Dendritic cell treated with granulocyte-macrophage colony-stimulating factor and Interleukin-4, amounts not matched to agents 40 ng/mL and 50 ng/mL, for 4 days (primary cell): ENCODE data around the gene SLC35E2B.
"Not testable (repeated sequence)": the region's sequence is repeated elsewhere in the genome, so short reads cannot be mapped to it uniquely, and the experiment has no call there.

Experiments
- H3K27ac Mint-ChIP-seq: one replicate; pipeline ENCODE4 v1.8.0; 2022; ENCODE audit warnings: mild to moderate bottlenecking, mixed read lengths
- H3K27me3 Mint-ChIP-seq: one replicate; pipeline ENCODE4 v1.8.0; 2022; ENCODE audit warnings: mild to moderate bottlenecking, mixed read lengths
- H3K36me3 Mint-ChIP-seq: one replicate; pipeline ENCODE4 v1.8.0; 2022; ENCODE audit warnings: low read depth, mixed read lengths
- H3K4me1 Mint-ChIP-seq: one replicate; pipeline ENCODE4 v1.8.0; 2022; ENCODE audit warnings: low read depth, mixed read lengths
- H3K4me3 Mint-ChIP-seq: one replicate; pipeline ENCODE4 v1.8.0; 2022; ENCODE audit warnings: mild to moderate bottlenecking, moderate library complexity, mixed read lengths
- H3K9me3 Mint-ChIP-seq: one replicate; pipeline ENCODE4 v1.8.0; 2022; ENCODE audit warnings: mixed read lengths
- intact Hi-C: fragments of 100-400 bp; cut with micrococcal nuclease; formaldehyde crosslinking; loops from one replicate; pipeline ENCODE4 v1.15.0; 2022

SLC35E2B gene

DNA sequence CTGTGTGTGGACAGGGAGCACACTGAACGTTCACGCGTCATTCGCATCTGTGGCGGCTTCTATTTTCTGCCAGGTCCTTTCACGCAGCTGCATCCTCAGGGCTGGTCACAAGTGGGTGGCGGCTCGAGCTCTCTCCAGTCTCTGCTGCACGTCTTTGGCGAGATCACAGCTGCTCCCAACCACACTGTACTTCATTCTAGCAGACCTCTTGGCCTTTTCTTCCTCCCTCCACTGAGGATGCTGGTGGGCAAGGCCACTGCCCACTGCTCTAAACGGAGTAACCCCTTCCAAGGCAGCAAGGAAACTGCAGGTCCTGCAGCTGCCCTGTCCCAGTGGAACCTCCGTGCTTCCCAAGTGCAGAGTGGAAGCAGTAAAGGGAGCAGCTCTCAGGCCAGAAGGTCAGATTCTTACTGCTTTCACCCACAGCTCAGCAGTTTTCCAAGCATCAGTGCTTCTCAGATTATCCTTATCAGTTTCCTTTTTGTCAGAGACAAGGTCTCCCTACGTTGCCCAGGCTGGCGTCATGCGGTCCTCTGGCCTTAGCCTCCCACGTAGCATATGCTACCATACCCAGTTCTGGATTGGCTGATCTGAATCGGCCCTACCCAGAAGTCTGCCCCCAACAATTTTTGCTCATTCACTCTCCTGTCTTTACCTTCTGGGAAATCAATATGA, 44.9 kb downstream of the SLC35E2B start:
- H3K4me1 Mint-ChIP-seq, H3K9me3 Mint-ChIP-seq, H3K4me3 Mint-ChIP-seq, H3K27ac Mint-ChIP-seq, intact Hi-C loops, H3K27me3 Mint-ChIP-seq: not testable (repeated sequence)
- H3K36me3 Mint-ChIP-seq, result peaks cover 76% of the 10 kb centered on the region

DNA sequence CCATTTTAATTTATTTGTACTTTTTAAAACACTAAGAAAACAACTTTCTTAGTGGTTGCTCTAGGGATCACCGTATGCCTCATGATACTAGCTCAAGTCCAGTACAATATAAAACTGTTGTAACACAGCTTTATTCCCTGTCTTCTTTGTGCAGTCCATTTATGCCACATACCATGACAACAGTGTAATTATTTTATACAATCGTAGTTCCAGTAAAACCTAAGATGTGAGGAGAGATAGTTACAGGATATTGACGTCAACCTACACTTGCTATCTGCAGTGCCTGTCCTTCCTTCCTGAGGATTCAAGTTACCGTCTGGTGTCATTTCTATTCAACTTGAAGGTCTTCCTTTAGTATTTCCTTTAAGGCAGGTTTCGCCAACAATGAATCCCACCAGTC, 46.3 kb downstream of the SLC35E2B start:
- H3K36me3 Mint-ChIP-seq, result peaks cover 63% of the 10 kb centered on the region
- H3K4me1 Mint-ChIP-seq, H3K4me3 Mint-ChIP-seq, intact Hi-C loops, H3K27ac Mint-ChIP-seq, H3K9me3 Mint-ChIP-seq, H3K27me3 Mint-ChIP-seq: not testable (repeated sequence)

GRCh38 chr1:1640711-1641461, 51.7 kb downstream of the SLC35E2B start:
- peaks cover 44% of the 10 kb centered on the region for H3K36me3 Mint-ChIP-seq
- H3K4me1 Mint-ChIP-seq, H3K27ac Mint-ChIP-seq, intact Hi-C loops, H3K4me3 Mint-ChIP-seq, H3K27me3 Mint-ChIP-seq, H3K9me3 Mint-ChIP-seq: not testable (repeated sequence)

DNA sequence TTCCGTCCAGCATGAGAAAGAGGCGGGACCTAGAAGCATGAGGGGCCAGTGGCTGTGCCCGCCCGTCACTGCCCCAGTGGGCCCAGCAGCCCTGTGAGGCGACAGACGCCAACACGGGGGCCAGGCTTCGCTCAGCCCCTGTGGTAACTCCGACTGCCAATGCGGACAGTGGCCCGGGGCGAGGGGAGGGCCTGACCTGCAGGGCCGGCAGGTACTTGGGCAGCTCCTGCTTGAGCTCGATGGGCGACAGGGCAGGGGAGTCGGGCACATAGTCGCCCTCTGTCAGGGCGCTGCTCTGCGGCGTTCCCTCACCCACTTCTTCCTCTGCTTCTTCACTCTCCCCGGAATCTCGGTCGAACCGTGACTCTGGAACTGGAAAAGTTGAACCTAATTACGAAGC, 52.5 kb downstream of the SLC35E2B start:
- H3K4me3 Mint-ChIP-seq, intact Hi-C loops, H3K27ac Mint-ChIP-seq, H3K27me3 Mint-ChIP-seq, H3K4me1 Mint-ChIP-seq, H3K9me3 Mint-ChIP-seq: not testable (repeated sequence)
- H3K36me3 Mint-ChIP-seq, result peaks cover 44% of the 10 kb centered on the region

DNA sequence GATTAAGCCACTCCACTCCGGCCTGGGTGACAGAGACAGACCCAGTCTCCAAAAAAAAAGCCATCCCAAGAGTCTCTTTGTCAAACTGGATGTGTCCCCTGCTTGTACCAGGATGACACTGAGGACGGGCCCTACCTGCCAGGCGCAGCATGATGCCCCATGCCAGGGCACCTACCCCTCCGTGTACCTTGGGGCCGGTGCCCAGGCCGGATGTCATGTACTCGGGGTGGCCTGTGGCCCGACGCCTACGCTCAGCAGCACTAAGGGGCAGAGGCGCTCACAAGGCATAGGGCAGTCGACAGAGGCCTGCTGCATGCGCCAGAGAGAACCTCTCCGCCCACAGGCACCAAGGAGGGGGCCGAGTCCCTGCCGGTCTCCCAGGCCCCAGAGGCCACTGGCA, 53.2 kb downstream of the SLC35E2B start:
- intact Hi-C loops, H3K9me3 Mint-ChIP-seq, H3K4me1 Mint-ChIP-seq, H3K27me3 Mint-ChIP-seq, H3K4me3 Mint-ChIP-seq, H3K27ac Mint-ChIP-seq: not testable (repeated sequence)
- H3K36me3 Mint-ChIP-seq, result peaks cover 44% of the 10 kb centered on the region

- H3K27me3 Mint-ChIP-seq, H3K4me1 Mint-ChIP-seq, H3K9me3 Mint-ChIP-seq, H3K4me3 Mint-ChIP-seq, intact Hi-C loops, H3K27ac Mint-ChIP-seq: not testable (repeated sequence)
- H3K36me3 Mint-ChIP-seq, result peaks cover 43% of the 10 kb centered on the region
These were observed 54.1 kb downstream of the SLC35E2B start for GRCh38 chr1:1638528-1638927.

- H3K27me3 Mint-ChIP-seq, H3K4me1 Mint-ChIP-seq, intact Hi-C loops, H3K4me3 Mint-ChIP-seq, H3K9me3 Mint-ChIP-seq, H3K27ac Mint-ChIP-seq: not testable (repeated sequence)
- H3K36me3 Mint-ChIP-seq, result peaks cover 38% of the 10 kb centered on the region
These were observed 55.1 kb downstream of the SLC35E2B start for GRCh38 chr1:1637479-1637875.

DNA sequence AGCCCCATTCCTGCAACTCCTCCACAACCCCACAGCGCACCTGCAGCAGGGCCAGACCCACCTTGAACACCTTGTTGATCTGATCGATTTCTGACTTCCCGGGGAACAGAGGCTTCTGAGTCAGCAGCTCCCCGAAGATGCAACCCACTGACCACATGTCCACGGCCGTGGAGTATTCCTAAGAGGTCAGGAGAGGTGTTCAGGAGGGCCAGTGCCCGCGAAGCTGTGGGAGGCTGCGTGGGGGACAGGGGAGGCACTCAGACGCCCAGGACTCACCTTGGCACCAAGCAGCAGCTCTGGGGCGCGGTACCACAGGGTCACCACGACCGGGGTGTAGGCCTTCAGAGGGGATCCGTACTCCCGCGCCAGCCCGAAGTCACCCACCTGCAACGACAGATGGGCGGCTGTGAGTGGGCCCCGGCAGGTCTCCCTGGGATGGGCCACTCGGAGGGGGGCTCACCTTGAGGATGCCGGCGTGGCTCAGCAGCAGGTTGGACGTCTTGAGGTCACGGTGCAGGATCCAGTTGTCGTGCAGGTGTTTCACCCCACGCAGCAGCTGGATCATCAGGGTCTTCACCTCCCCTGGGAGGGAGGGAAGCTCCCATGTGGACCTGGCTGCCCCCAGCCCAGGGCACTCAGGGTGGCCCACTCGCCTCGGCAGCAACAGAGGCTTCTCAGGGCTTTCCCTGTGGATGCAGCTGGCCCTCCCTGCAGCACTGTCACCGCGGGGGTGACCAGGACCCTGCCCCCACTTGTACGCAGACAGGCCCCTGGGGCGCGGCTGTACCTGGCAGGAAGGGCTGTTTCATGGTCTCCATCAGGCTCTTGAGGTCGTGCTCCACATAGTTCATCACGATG, 55.7 kb downstream of the SLC35E2B start:
- H3K27me3 Mint-ChIP-seq, H3K27ac Mint-ChIP-seq, intact Hi-C loops, H3K9me3 Mint-ChIP-seq, H3K4me1 Mint-ChIP-seq, H3K4me3 Mint-ChIP-seq: not testable (repeated sequence)
- peaks cover 38% of the 10 kb centered on the region for H3K36me3 Mint-ChIP-seq

- H3K27ac Mint-ChIP-seq, H3K4me1 Mint-ChIP-seq, H3K9me3 Mint-ChIP-seq, intact Hi-C loops, H3K4me3 Mint-ChIP-seq: not testable (repeated sequence)
- Mint-ChIP-seq H3K27me3 (peaks cover 21% of the 10 kb centered on the region), H3K36me3 (peaks cover 29% of the 10 kb centered on the region)
These were observed 58.0 kb downstream of the SLC35E2B start for GRCh38 chr1:1634613-1635012.

GRCh38 chr1:1633409-1633808, 59.2 kb downstream of the SLC35E2B start:
- intact Hi-C loops, H3K27ac Mint-ChIP-seq, H3K4me1 Mint-ChIP-seq, H3K9me3 Mint-ChIP-seq, H3K4me3 Mint-ChIP-seq: not testable (repeated sequence)
- Mint-ChIP-seq H3K27me3 (peaks cover 29% of the 10 kb centered on the region), H3K36me3 (peaks cover 25% of the 10 kb centered on the region)

GRCh38 chr1:1631782-1632420, 60.7 kb downstream of the SLC35E2B start, which contains the start of gene MMP23B:
Gene MMP23B (plus strand): TSS chr1:1632173. CDS start chr1:1632219, 46 bp downstream.
- H3K27ac Mint-ChIP-seq, result no peak within 1 kb of the TSS
- peak within 1 kb of the TSS; percentile 30 for H3K4me3 Mint-ChIP-seq

DNA sequence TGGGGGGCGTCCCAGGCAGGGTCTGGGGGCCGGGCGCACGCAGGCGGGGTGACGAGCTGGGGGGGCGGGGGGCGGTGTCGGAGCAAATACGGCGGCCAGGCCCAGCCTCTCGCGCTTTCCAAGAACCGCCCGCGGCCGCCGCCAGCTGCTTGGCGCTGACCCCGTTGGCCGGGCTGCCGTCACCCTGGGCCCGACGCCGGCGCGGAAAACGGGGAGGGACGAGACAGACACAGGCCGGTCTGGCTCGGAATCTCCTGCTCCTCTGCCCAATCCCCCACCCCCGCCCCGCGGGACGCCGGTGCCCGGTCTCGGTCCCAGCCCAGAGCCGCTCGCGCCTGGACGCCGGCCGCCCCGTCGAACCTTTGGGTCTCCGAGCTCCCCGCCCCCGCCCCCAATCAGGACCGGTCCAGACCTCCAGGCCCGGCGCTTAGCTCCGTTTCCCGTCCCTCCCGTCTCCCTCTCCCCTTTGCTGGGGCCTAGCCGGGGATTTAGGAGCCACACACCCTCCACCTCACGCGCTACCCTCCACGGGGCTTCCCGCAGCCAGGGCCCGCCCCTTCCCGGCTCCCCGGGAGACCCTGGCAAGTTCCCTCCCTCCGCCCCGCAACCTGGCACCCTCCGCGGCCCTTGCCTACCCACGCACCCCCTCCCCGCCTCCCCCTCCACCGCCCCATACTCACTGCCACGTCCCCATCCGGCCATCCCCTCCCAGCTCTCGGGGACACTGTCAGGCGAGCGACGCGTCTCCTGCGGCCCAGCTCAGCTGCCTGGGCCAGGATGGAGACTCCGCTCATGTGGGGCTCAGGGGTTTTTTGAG, 61.4 kb downstream of the SLC35E2B start:
- intact Hi-C loops, result no loop called here
- Mint-ChIP-seq H3K36me3 (peaks cover 29% of the 10 kb centered on the region), H3K27me3 (peaks cover 36% of the 10 kb centered on the region), H3K4me1 (peaks cover 5% of the 10 kb centered on the region), H3K4me3 (peak overlapping the region; percentile 30), H3K27ac (no peak overlapping the region), H3K9me3 (no peaks in the 10 kb centered on the region)

More at GRCh38 chr1:1631782-1632420, 60.7 kb downstream of the SLC35E2B start, which contains the start of gene MMP23B:
- intact Hi-C loops, result no loop called here
- Mint-ChIP-seq H3K27me3 (peaks cover 36% of the 10 kb centered on the region), H3K36me3 (peaks cover 31% of the 10 kb centered on the region), H3K9me3 (no peaks in the 10 kb centered on the region), H3K4me1 (peaks cover 5% of the 10 kb centered on the region)
